Upper lobe of left lung (tissue), 6 donors: ENCODE measurements around the gene FNTB. TPM values are rescaled to one million over a fixed set of nuclear protein-coding genes. Genes with fewer than 3 reads are reported as not detected.

Source experiments
- ATAC-seq, 2 donors: fragments of 200-7000 bp; cut with Tn5 transposase; one replicate each; pipeline ENCODE4 v1.9.1; 2022; ENCODE audit warnings: mild to moderate bottlenecking in 2 of 2, moderate library complexity in 2 of 2; ENCODE audit not compliant: low FRiP score in 2 of 2
- DNase-seq, 2 donors: peaks; one replicate each; pipeline ENCODE4 v3.0.0-alpha.2; 2019 to 2020
- H3K27ac ChIP-seq, 4 donors: fragments of 200-600 bp; sonication (generic); one replicate each; pipeline ENCODE4 v1.5.1; 2016 to 2019
- H3K27me3 ChIP-seq, 4 donors: fragments of 200-600 bp; sonication (generic); one replicate each; pipeline ENCODE4 v1.5.1; 2017 to 2019
- H3K36me3 ChIP-seq, 4 donors: fragments of 200-600 bp; sonication (generic); one replicate each; pipeline ENCODE4 v1.5.1; 2016 to 2019
- H3K4me1 ChIP-seq, 4 donors: fragments of 200-600 bp; sonication (generic); one replicate each; pipeline ENCODE4 v1.5.1; 2018 to 2019
- H3K4me3 ChIP-seq, 4 donors: fragments of 200-600 bp; sonication (generic); one replicate each; pipeline ENCODE4 v1.5.1; 2017 to 2019; ENCODE audit warnings: mild to moderate bottlenecking in 2 of 4, moderate library complexity in 1 of 4
- H3K9me3 ChIP-seq, 4 donors: fragments of 200-600 bp; sonication (generic); one replicate each; pipeline ENCODE4 v1.5.1; 2018 to 2019
- EP300 ChIP-seq, 4 donors: sonication (generic); formaldehyde crosslinking; IDR thresholded peaks; one replicate each; pipeline ENCODE4 v1.5.1; 2017; ENCODE audit warnings: antibody characterized with exemption in 4 of 4, control low read depth in 2 of 4
- POLR2A ChIP-seq, 4 donors: fragments of 450-650 bp; IDR thresholded peaks; one replicate each; pipeline ENCODE4 v1.5.1; 2016 to 2017; ENCODE audit warnings: antibody characterized with exemption in 4 of 4, mild to moderate bottlenecking in 2 of 4
- POLR2AphosphoS5 ChIP-seq, 2 donors: sonication (generic); formaldehyde crosslinking; IDR thresholded peaks; one replicate each; pipeline ENCODE4 v1.5.1; 2017; ENCODE audit warnings: antibody characterized with exemption in 2 of 2
- WGBS, 2 donors: methylation state at CpG; one replicate each; pipeline ENCODE4 v1.1.5; 2017 to 2018; 5-methylcytosine and 5-hydroxymethylcytosine counted together
- total RNA-seq, 6 donors: library from RNA; depleted of rRNA in 4 of 6; stranded (reverse); fragments of >200 nt in 4 of 6; gene quantifications; one replicate each; pipeline versions ENCODE4 v1.1.0 to v1.2.1, GENCODE V29; 2016 to 2021
- TF ChIP-seq, protein P1 (sequence below), 6 experiments: fragments of 450-650 bp in 4 of 6; fragments of 200-600 bp in 2 of 6; sonication (generic) in 2 of 6; IDR thresholded peaks; one replicate each; pipeline ENCODE4 v1.5.1; 2016 to 2019; ENCODE audit warnings: antibody characterized with exemption in 6 of 6
- donor health status: DM: no; HTN: no; CAD: no; lungs with moderate emphysema.
- donor health status: DM: no; HTN: yes; CAD: no; lungs with severe emphysema.

Gene FNTB
- total RNA-seq, 6 donors from 2014 or later: 9.5 to 30.1 (median 16.0) TPM

DNA sequence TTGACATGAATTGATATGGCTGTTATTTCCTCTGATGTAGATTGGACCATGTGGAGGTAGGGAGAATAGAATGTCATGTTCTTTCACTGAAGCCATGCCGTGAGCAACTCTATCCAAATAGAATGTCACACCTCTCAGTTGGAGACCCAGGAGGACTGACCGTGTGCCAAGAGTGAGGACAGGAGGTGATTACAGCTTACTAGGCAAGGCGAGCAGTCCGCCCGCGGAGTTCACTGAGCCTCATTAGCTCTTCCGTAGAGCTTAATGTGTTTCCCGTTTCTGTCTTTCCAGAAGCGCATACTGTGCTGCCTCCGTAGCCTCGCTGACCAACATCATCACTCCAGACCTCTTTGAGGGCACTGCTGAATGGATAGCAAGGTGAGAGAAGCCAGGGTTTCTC, 45.6 kb downstream of the FNTB start:
- H3K36me3 ChIP-seq: peaks cover 0 to 32% (median 18%) of the 10 kb centered on the region in 4 donors

DNA sequence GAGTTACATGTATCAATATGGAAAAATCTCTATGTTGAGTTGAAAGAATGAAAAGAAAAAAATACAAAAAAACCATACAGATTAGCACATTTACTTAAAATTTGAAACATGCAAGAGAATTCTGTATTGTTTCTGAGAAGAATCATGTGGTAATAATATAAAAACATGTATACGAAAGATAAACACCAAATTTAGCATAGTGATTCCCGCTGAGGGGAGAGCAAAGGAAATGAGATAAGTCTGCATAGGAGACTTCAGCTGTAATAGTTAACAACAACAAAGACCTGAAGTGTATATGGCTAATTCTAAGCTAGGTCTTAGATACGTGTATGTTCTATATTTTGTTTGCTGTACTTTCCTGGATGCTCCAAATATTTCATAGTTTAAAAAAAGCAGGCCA, 46.5 kb downstream of the FNTB start:
- Histone ChIP-seq H3K4me3 (no peak overlapping the region), H3K36me3 (peaks cover 0 to 26% (median 14%) of the 10 kb centered on the region in 4 donors), H3K27ac (no peak overlapping the region), H3K9me3 (no peaks in the 10 kb centered on the region), H3K27me3 (no peaks in the 10 kb centered on the region), H3K4me1 (peaks cover 0 to 8% (median 2%) of the 10 kb centered on the region in 4 donors)
- DNase-seq (no peak), ATAC-seq (no peak)
- WGBS, 2 donors: 92 to 95% methylated on average over 3 of the region's 3 CpGs
- TF ChIP-seq EP300 (IDR thresholded peaks at IDR 0.05): no peak
- no peak for TF ChIP-seq POLR2A (IDR thresholded peaks at IDR 0.05)
- TF ChIP-seq, protein P1, sequence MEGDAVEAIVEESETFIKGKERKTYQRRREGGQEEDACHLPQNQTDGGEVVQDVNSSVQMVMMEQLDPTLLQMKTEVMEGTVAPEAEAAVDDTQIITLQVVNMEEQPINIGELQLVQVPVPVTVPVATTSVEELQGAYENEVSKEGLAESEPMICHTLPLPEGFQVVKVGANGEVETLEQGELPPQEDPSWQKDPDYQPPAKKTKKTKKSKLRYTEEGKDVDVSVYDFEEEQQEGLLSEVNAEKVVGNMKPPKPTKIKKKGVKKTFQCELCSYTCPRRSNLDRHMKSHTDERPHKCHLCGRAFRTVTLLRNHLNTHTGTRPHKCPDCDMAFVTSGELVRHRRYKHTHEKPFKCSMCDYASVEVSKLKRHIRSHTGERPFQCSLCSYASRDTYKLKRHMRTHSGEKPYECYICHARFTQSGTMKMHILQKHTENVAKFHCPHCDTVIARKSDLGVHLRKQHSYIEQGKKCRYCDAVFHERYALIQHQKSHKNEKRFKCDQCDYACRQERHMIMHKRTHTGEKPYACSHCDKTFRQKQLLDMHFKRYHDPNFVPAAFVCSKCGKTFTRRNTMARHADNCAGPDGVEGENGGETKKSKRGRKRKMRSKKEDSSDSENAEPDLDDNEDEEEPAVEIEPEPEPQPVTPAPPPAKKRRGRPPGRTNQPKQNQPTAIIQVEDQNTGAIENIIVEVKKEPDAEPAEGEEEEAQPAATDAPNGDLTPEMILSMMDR (IDR thresholded peaks at IDR 0.05): no peak
- TF ChIP-seq POLR2AphosphoS5 (IDR thresholded peaks at IDR 0.05): no peak

More for the DNA sequence above, 45.6 kb downstream of the FNTB start:
- WGBS, 2 donors: 96 to 98% methylated on average over 11 of the region's 11 CpGs
- Histone ChIP-seq H3K27me3 (no peaks in the 10 kb centered on the region), H3K4me1 (peaks cover 0 to 8% (median 2%) of the 10 kb centered on the region in 4 donors), H3K4me3 (no peak overlapping the region), H3K9me3 (no peaks in the 10 kb centered on the region), H3K27ac (no peak overlapping the region)
- DNase-seq: no peak
- no peak for ATAC-seq
- TF ChIP-seq, protein P1 (IDR thresholded peaks at IDR 0.05): no peak
- TF ChIP-seq POLR2A (IDR thresholded peaks at IDR 0.05) (no peak), POLR2AphosphoS5 (IDR thresholded peaks at IDR 0.05) (no peak), EP300 (IDR thresholded peaks at IDR 0.05) (no peak)

DNA sequence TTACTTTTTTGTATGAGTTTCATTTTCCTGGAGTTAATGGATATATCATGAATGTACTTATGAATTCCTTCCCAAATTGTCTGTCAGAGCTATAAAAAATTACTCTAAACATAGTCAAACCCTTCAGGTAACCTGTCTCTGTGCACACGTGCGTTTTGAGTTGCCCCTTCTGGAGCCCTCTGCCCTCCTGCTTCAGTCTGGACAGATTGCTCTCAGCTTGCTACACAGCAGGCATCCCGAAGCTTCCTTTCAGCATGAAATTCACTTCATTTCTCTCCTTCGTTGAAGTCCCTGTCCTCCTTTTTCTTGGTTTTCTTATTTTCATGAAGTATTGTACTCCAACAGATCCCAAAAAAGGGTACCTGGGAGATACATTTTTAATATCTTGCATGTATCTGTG, 47.3 kb downstream of the FNTB start:
- no peak overlapping the region for H3K27ac ChIP-seq

DNA sequence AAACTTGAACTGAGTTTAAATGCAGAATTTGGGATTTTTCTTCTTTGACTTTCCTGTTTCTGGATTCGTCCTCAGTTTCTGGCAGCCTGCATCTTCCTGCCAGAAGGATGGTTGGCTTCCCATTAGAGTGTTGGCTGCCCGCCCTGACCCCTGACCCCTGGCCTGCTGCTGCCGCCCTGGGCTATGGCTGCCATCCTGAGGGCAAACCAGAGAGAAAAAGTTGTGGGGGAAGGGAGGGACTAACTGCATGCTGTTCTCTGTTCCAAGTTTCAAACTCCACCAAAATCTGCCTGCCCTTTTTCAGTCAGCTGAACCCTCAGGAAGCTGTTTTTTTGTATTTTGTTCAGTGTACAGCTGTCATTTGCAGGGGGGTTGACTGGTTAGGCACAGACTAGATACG, 48.4 kb downstream of the FNTB start:
- ATAC-seq (no peak), DNase-seq (peak in 1 of 2 donors; percentile 78)
- Histone ChIP-seq H3K27me3 (no peaks in the 10 kb centered on the region), H3K4me3 (no peak overlapping the region), H3K4me1 (peaks cover 0 to 8% (median 2%) of the 10 kb centered on the region in 4 donors), H3K9me3 (no peaks in the 10 kb centered on the region), H3K36me3 (peaks cover 0 to 17% (median 7%) of the 10 kb centered on the region in 4 donors), H3K27ac (peak overlapping the region in 1 of 4 donors; percentile 48)
- TF ChIP-seq, protein P1 (IDR thresholded peaks at IDR 0.05): no peak
- TF ChIP-seq POLR2AphosphoS5 (IDR thresholded peaks at IDR 0.05): no peak
- 47 to 69% methylated on average over 4 of the region's 4 CpGs for WGBS, 2 donors

More for the DNA sequence above, 47.3 kb downstream of the FNTB start:
- WGBS, 2 donors: 82 to 90% methylated on average over 4 of the region's 4 CpGs
- DNase-seq (no peak), ATAC-seq (no peak)
- Histone ChIP-seq H3K4me1 (peaks cover 0 to 8% (median 2%) of the 10 kb centered on the region in 4 donors), H3K9me3 (no peaks in the 10 kb centered on the region), H3K27me3 (no peaks in the 10 kb centered on the region), H3K36me3 (peaks cover 0 to 23% (median 10%) of the 10 kb centered on the region in 4 donors), H3K4me3 (no peak overlapping the region)
- TF ChIP-seq, protein P1 (IDR thresholded peaks at IDR 0.05): no peak
- TF ChIP-seq POLR2A (IDR thresholded peaks at IDR 0.05) (no peak), EP300 (IDR thresholded peaks at IDR 0.05) (no peak), POLR2AphosphoS5 (IDR thresholded peaks at IDR 0.05) (no peak)

DNA sequence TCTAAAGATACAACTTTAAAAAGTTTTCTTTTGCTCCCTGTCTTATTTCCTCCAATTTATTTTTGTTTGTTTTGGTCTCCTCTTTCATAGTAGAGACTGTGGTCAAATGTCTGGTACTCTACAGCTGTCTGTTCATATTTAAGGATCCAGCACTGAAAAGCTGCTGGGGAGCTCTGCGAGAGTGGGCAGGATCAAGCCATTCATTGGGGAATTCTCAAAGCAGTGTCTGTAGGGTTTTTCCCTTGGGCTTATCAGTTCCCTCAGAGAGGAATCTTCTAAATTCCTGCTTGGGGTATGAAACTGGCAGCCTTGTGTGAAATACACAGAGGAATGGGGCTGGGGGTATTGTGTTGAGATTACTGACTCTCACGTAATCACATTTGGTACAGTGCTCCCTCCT, 52.3 kb downstream of the FNTB start:
- H3K36me3 ChIP-seq: peaks cover 0 to 28% (median 12%) of the 10 kb centered on the region in 4 donors
- 91 to 94% methylated on average over 2 of the region's 2 CpGs for WGBS, 2 donors
- DNase-seq (no peak), ATAC-seq (no peak)
- TF ChIP-seq, protein P1 (IDR thresholded peaks at IDR 0.05): no peak
- no peak for TF ChIP-seq POLR2AphosphoS5 (IDR thresholded peaks at IDR 0.05)
- no peak for TF ChIP-seq EP300 (IDR thresholded peaks at IDR 0.05)
- no peak for TF ChIP-seq POLR2A (IDR thresholded peaks at IDR 0.05)
- peaks cover 0 to 8% (median 2%) of the 10 kb centered on the region in 4 donors for H3K4me1 ChIP-seq
- no peaks in the 10 kb centered on the region for H3K27me3 ChIP-seq
- H3K4me3 ChIP-seq: no peak overlapping the region
- no peak overlapping the region for H3K27ac ChIP-seq
- H3K9me3 ChIP-seq: no peaks in the 10 kb centered on the region
